IMR-90 (cell line): Measurements from ENCODE around the gene PRRG2. TPM values are rescaled to one million over a fixed set of nuclear protein-coding genes. Genes with fewer than 3 reads are reported as not detected.

ENCODE experiments used
- ATAC-seq: fragments of 200-7000 bp; cut with Tn5 transposase; 2 replicates; pipeline ENCODE4 v1.9.1; 2020; ENCODE audit warnings: low read depth, mild to moderate bottlenecking, moderate library complexity
- BruUV-seq: library from RNA; stranded (reverse); fragments of 400-500 nt; replicated peaks from 2 replicates; lab custom pipeline; 2021; lab: Mats Ljungman, UMichigan
- CTCF ChIA-PET: fragments of 300-600 bp; formaldehyde crosslinking; extraction: SDS; loops from one replicate; lab custom pipeline; 2021; ENCODE audit warnings: antibody characterized with exemption; lab: Yijun Ruan, JAX
- POLR2A ChIA-PET: fragments of 300-600 bp; sonication (Branson Sonifier 250); formaldehyde crosslinking; loops from one replicate; lab custom pipeline; 2022; ENCODE audit warnings: antibody characterized with exemption; ENCODE audit not compliant: unreplicated experiment; lab: Charles Lee
- DNase-seq: peaks from one replicate; pipeline ENCODE4 v3.0.0; 2013
- H2AFZ ChIP-seq: replicated peaks from 2 replicates; pipeline ENCODE3; 2013; ENCODE audit warnings: low read length, mild to moderate bottlenecking; ENCODE audit not compliant: poor library complexity
- H2AK5ac ChIP-seq: 2 replicates; pipeline ENCODE4 v1.6.1; 2013; ENCODE audit warnings: low read depth, low read length, inconsistent platforms
- H2AK9ac ChIP-seq: replicated peaks from 2 replicates; pipeline ENCODE3; 2013; ENCODE audit warnings: mild to moderate bottlenecking, low read depth, low read length, moderate library complexity; ENCODE audit not compliant: poor library complexity
- H2BK120ac ChIP-seq: 2 replicates; pipeline ENCODE4 v1.6.1; 2013; ENCODE audit warnings: low read depth, low read length, inconsistent platforms
- H2BK15ac ChIP-seq: 3 replicates; pipeline ENCODE4 v1.6.1; 2013; ENCODE audit warnings: low read depth, low read length, inconsistent platforms
- H2BK20ac ChIP-seq: 2 replicates; pipeline ENCODE4 v1.6.1; 2013; ENCODE audit warnings: low read depth, mild to moderate bottlenecking, inconsistent platforms, low read length, moderate library complexity
- H2BK5ac ChIP-seq: 2 replicates; pipeline ENCODE4 v1.6.1; 2013; ENCODE audit warnings: mild to moderate bottlenecking, low read depth, low read length, inconsistent platforms; ENCODE audit not compliant: poor library complexity, severe bottlenecking
- H3K14ac ChIP-seq: replicated peaks from 2 replicates; pipeline ENCODE4 v1.6.1; 2013; ENCODE audit warnings: low read depth, low read length, inconsistent platforms
- H3K18ac ChIP-seq: 2 replicates; pipeline ENCODE4 v1.6.1; 2013; ENCODE audit warnings: low read depth, low read length, control low read depth
- H3K23ac ChIP-seq: 2 replicates; pipeline ENCODE4 v1.6.1; 2013; ENCODE audit warnings: low read depth, low read length, inconsistent platforms
- H3K27ac ChIP-seq: 2 replicates; pipeline ENCODE4 v1.5.1; 2013; ENCODE audit warnings: mild to moderate bottlenecking, control low read depth, low read length; ENCODE audit not compliant: insufficient read depth
- H3K27me3 ChIP-seq: 2 replicates; pipeline ENCODE4 v1.6.1; 2013; ENCODE audit warnings: low read length; ENCODE audit not compliant: control insufficient read depth, insufficient read depth
- H3K36me3 ChIP-seq: 2 replicates; pipeline ENCODE4 v1.6.1; 2013; ENCODE audit warnings: low read length, mixed read lengths; ENCODE audit not compliant: control insufficient read depth, insufficient read depth
- H3K4ac ChIP-seq: 2 replicates; pipeline ENCODE4 v1.6.1; 2013; ENCODE audit warnings: low read depth, low read length, inconsistent platforms
- H3K4me1 ChIP-seq: 2 replicates; pipeline ENCODE4 v1.6.1; 2013; ENCODE audit warnings: low read length, mixed read lengths; ENCODE audit not compliant: control insufficient read depth, insufficient read depth
- H3K4me2 ChIP-seq: 2 replicates; pipeline ENCODE4 v1.6.1; 2013; ENCODE audit warnings: low read depth, mild to moderate bottlenecking, control low read depth, low read length, moderate library complexity
- H3K4me3 ChIP-seq: 2 replicates; pipeline ENCODE4 v1.5.1; 2013; ENCODE audit warnings: low read depth, mild to moderate bottlenecking, control low read depth, low read length, moderate library complexity; ENCODE audit not compliant: insufficient read depth
- H3K56ac ChIP-seq: 2 replicates; pipeline ENCODE4 v1.6.1; 2013; ENCODE audit warnings: low read length, inconsistent platforms; ENCODE audit not compliant: insufficient read depth; ENCODE audit errors: extremely low read depth
- H3K79me1 ChIP-seq, 2 experiments: 2 replicates each; pipeline ENCODE4 v1.6.1; 2013; ENCODE audit warnings: low read length in 2 of 2, inconsistent platforms in 1 of 2, low read depth in 1 of 2
- H3K9ac ChIP-seq: 2 replicates; pipeline ENCODE4 v1.6.1; 2013; ENCODE audit warnings: low read depth, low read length, control low read depth
- H3K9me1 ChIP-seq: 2 replicates; pipeline ENCODE4 v1.6.1; 2013; ENCODE audit warnings: low read length, inconsistent platforms; ENCODE audit not compliant: insufficient read depth
- H3K9me3 ChIP-seq: 2 replicates; pipeline ENCODE4 v1.6.1; 2013; ENCODE audit warnings: low read length; ENCODE audit not compliant: control insufficient read depth, insufficient read depth
- H4K20me1 ChIP-seq: 2 replicates; pipeline ENCODE4 v1.6.1; 2013; ENCODE audit warnings: low read length, inconsistent platforms; ENCODE audit not compliant: insufficient read depth
- H4K5ac ChIP-seq: 2 replicates; pipeline ENCODE4 v1.6.1; 2013; ENCODE audit warnings: mild to moderate bottlenecking, low read depth, low read length, control low read depth
- H4K8ac ChIP-seq, 2 experiments: 2 replicates each; pipeline ENCODE4 v1.6.1; 2013; ENCODE audit warnings: low read depth in 2 of 2, low read length in 2 of 2, control low read depth in 1 of 2, inconsistent platforms in 1 of 2
- H4K91ac ChIP-seq: 2 replicates; pipeline ENCODE4 v1.6.1; 2013; ENCODE audit warnings: low read depth, low read length, inconsistent platforms; ENCODE audit not compliant: insufficient read depth
- MXI1 ChIP-seq: IDR thresholded peaks from 2 replicates; pipeline ENCODE4 v1.6.1; 2012; ENCODE audit warnings: low read depth, mild to moderate bottlenecking, low read length, moderate library complexity, borderline replicate concordance
- WGBS, 2 experiments: methylation state at CpG; one replicate each; pipeline versions ENCODE4 v1.1.5 to v1.1.7; 2013; ENCODE audit warnings: missing lambda C conversion rate in 2 of 2; ENCODE audit not compliant: insufficient read length in 1 of 2; ENCODE audit errors: extremely low coverage in 2 of 2; 5-methylcytosine and 5-hydroxymethylcytosine counted together
- dilution Hi-C: fragments of 300-500 bp; cut with HindIII; formaldehyde crosslinking; loops from one replicate; pipeline ENCODE4 v1.14.3; 2018; ENCODE audit warnings: low sequenced_read_pairs; ENCODE audit not compliant: unreplicated experiment
- in situ Hi-C: fragments of 300-500 bp; cut with MboI; formaldehyde crosslinking; loops from 3 replicates; pipeline ENCODE4 v1.14.3; 2019; ENCODE audit warnings: low sequenced_read_pairs, inconsistent platforms, mixed read lengths
- intact Hi-C: fragments of 100-400 bp; cut with micrococcal nuclease; formaldehyde crosslinking; loops from 2 replicates; pipeline ENCODE4 v1.10.0; 2022
- polyA plus RNA-seq, 3 experiments: library from polyadenylated mRNA; depleted of rRNA; stranded (reverse); fragments of >200 nt; gene quantifications; 2 replicates each; pipeline ENCODE4 v1.2.3, GENCODE V29; 2012; ENCODE audit warnings: low replicate concordance in 1 of 3
- total RNA-seq: library from RNA; depleted of rRNA; stranded (reverse); fragments of >200 nt; gene quantifications from 2 replicates; pipeline ENCODE4 v1.2.3, GENCODE V29; 2012
- TF ChIP-seq, protein P1 (sequence below): fragments of 150-350 bp; IDR thresholded peaks from 2 replicates; pipeline ENCODE4 v1.6.1; 2017; ENCODE audit warnings: mild to moderate bottlenecking, antibody characterized with exemption, low read length, low read depth

Gene PRRG2
- total and polyA plus RNA-seq, 2 of the 4 experiments (the other 2 are of a cell fraction) = 0.14 to 0.54 TPM

- Histone ChIP-seq H3K4me2 (no peak overlapping the region), H3K56ac (no peak overlapping the region), H3K9ac (no peak overlapping the region), H3K9me3 (no peaks in the 10 kb centered on the region), H2BK5ac (no peak overlapping the region), H3K18ac (no peak overlapping the region), H2AK9ac (peak overlapping the region; percentile 13), H2BK20ac (no peak overlapping the region), H3K27me3 (no peaks in the 10 kb centered on the region), H3K4ac (no peak overlapping the region), H3K4me1 (no peaks in the 10 kb centered on the region), H3K14ac (no peak overlapping the region), H4K91ac (no peak overlapping the region), H3K36me3 (peaks cover 57% of the 10 kb centered on the region), H4K8ac (no peak overlapping the region), H2BK120ac (no peak overlapping the region), H3K27ac (no peak overlapping the region), H3K23ac (no peak overlapping the region), H3K79me1 (peaks cover 16 to 30% of the 10 kb centered on the region in 2 experiments), H2AFZ (peak overlapping the region; percentile 52), H3K9me1 (0 out of 2 replicates have a peak, but pooled peaks cover 6% of the 10 kb centered on the region), H3K4me3 (no peak overlapping the region), H4K20me1 (peaks cover 24% of the 10 kb centered on the region), H4K5ac (no peak overlapping the region), H2AK5ac (no peak overlapping the region), H2BK15ac (no peak overlapping the region)
- ATAC-seq (no peak), DNase-seq (no peak)
- 91% methylated on average over 8 of the region's 18 CpGs; no CpG with 5 or more reads in 1 of the 2 experiments for WGBS, 2 experiments
- ChIA-PET POLR2A (no interaction called here), CTCF (no interaction called here)
- intact Hi-C loops (no loop called here), in situ Hi-C loops (loop anchor here (25.0 kb wide), 1 partner anchor 295 kb away; no protein-coding TSS in a partner anchor), dilution Hi-C loops (no loop called here)
- BruUV-seq = no TSS peak
- TF ChIP-seq MXI1 = no peak
- TF ChIP-seq, protein P1, sequence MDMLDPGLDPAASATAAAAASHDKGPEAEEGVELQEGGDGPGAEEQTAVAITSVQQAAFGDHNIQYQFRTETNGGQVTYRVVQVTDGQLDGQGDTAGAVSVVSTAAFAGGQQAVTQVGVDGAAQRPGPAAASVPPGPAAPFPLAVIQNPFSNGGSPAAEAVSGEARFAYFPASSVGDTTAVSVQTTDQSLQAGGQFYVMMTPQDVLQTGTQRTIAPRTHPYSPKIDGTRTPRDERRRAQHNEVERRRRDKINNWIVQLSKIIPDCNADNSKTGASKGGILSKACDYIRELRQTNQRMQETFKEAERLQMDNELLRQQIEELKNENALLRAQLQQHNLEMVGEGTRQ = no peak
These were observed 23.3 kb upstream of the PRRG2 start for GRCh38 chr19:49557641-49558325.
